HEK293 (cell line): Measurements from ENCODE around the gene SLC5A10.

Source experiments
- CTCF ChIP-seq: fragments of 450-650 bp; formaldehyde crosslinking; IDR thresholded peaks from 2 replicates; pipeline ENCODE4 v1.5.1; 2016; ENCODE audit warnings: missing biosample characterization, missing genetic modification characterization
- KLF16 ChIP-seq: fragments of 450-650 bp; formaldehyde crosslinking; IDR thresholded peaks from 2 replicates; pipeline ENCODE4 v1.5.1; 2017; ENCODE audit warnings: missing biosample characterization, missing genetic modification characterization
- ZEB2 ChIP-seq: fragments of 450-650 bp; formaldehyde crosslinking; IDR thresholded peaks from 2 replicates; pipeline ENCODE4 v1.5.1; 2016; ENCODE audit warnings: missing biosample characterization, missing genetic modification characterization
- ZFP3 ChIP-seq: fragments of 450-650 bp; formaldehyde crosslinking; IDR thresholded peaks from 2 replicates; pipeline ENCODE4 v1.5.1; 2016; ENCODE audit warnings: low read depth, missing biosample characterization, missing genetic modification characterization
- ZNF114 ChIP-seq: fragments of 450-650 bp; formaldehyde crosslinking; IDR thresholded peaks from 2 replicates; pipeline ENCODE4 v1.5.0; 2017; ENCODE audit warnings: missing biosample characterization, missing genetic modification characterization
- ZNF18 ChIP-seq: fragments of 450-650 bp; formaldehyde crosslinking; IDR thresholded peaks from 2 replicates; pipeline ENCODE4 v1.5.1; 2016; ENCODE audit warnings: missing biosample characterization, missing genetic modification characterization
- ZNF518A ChIP-seq: fragments of 450-650 bp; formaldehyde crosslinking; conservative IDR thresholded peaks from 2 replicates; pipeline ENCODE4 v1.5.1; 2016; ENCODE audit warnings: low read depth, missing biosample characterization, missing genetic modification characterization
- TF ChIP-seq, protein P1 (sequence below): fragments of 450-650 bp; formaldehyde crosslinking; IDR thresholded peaks from 2 replicates; pipeline ENCODE4 v1.5.1; 2016; ENCODE audit warnings: missing biosample characterization, missing genetic modification characterization
- TF ChIP-seq, protein P2 (sequence below): fragments of 450-650 bp; formaldehyde crosslinking; IDR thresholded peaks from 2 replicates; pipeline ENCODE4 v1.5.1; 2016; ENCODE audit warnings: missing biosample characterization, missing genetic modification characterization, borderline replicate concordance

- no peak for TF ChIP-seq ZNF114
- TF ChIP-seq ZEB2 (tag by site-specific recombination) = no peak
- no peak for TF ChIP-seq ZNF18
- no peak for TF ChIP-seq CTCF (tag by site-specific recombination)
- TF ChIP-seq, protein P1, sequence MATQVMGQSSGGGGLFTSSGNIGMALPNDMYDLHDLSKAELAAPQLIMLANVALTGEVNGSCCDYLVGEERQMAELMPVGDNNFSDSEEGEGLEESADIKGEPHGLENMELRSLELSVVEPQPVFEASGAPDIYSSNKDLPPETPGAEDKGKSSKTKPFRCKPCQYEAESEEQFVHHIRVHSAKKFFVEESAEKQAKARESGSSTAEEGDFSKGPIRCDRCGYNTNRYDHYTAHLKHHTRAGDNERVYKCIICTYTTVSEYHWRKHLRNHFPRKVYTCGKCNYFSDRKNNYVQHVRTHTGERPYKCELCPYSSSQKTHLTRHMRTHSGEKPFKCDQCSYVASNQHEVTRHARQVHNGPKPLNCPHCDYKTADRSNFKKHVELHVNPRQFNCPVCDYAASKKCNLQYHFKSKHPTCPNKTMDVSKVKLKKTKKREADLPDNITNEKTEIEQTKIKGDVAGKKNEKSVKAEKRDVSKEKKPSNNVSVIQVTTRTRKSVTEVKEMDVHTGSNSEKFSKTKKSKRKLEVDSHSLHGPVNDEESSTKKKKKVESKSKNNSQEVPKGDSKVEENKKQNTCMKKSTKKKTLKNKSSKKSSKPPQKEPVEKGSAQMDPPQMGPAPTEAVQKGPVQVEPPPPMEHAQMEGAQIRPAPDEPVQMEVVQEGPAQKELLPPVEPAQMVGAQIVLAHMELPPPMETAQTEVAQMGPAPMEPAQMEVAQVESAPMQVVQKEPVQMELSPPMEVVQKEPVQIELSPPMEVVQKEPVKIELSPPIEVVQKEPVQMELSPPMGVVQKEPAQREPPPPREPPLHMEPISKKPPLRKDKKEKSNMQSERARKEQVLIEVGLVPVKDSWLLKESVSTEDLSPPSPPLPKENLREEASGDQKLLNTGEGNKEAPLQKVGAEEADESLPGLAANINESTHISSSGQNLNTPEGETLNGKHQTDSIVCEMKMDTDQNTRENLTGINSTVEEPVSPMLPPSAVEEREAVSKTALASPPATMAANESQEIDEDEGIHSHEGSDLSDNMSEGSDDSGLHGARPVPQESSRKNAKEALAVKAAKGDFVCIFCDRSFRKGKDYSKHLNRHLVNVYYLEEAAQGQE (tag by site-specific recombination) = no peak
- no peak for TF ChIP-seq ZFP3 (tag by site-specific recombination)
- no peak for TF ChIP-seq ZNF518A
- TF ChIP-seq KLF16 (tag by site-specific recombination) = no peak
- TF ChIP-seq, protein P2, sequence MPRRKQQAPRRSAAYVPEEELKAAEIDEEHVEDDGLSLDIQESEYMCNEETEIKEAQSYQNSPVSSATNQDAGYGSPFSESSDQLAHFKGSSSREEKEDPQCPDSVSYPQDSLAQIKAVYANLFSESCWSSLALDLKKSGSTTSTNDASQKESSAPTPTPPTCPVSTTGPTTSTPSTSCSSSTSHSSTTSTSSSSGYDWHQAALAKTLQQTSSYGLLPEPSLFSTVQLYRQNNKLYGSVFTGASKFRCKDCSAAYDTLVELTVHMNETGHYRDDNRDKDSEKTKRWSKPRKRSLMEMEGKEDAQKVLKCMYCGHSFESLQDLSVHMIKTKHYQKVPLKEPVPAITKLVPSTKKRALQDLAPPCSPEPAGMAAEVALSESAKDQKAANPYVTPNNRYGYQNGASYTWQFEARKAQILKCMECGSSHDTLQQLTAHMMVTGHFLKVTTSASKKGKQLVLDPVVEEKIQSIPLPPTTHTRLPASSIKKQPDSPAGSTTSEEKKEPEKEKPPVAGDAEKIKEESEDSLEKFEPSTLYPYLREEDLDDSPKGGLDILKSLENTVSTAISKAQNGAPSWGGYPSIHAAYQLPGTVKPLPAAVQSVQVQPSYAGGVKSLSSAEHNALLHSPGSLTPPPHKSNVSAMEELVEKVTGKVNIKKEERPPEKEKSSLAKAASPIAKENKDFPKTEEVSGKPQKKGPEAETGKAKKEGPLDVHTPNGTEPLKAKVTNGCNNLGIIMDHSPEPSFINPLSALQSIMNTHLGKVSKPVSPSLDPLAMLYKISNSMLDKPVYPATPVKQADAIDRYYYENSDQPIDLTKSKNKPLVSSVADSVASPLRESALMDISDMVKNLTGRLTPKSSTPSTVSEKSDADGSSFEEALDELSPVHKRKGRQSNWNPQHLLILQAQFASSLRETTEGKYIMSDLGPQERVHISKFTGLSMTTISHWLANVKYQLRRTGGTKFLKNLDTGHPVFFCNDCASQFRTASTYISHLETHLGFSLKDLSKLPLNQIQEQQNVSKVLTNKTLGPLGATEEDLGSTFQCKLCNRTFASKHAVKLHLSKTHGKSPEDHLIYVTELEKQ (tag by site-specific recombination) = no peak
Measured at GRCh38 chr17:19017804-19018599, 66.0 kb downstream of the SLC5A10 start.
